Ishikawa (cell line): ENCODE measurements around the gene HIBADH.

Source experiments
- CEBPB ChIP-seq: IDR thresholded peaks from 2 replicates; pipeline ENCODE4 v1.6.1; 2012
- CREB1 ChIP-seq: IDR thresholded peaks from 2 replicates; pipeline ENCODE4 v1.6.1; 2012; ENCODE audit warnings: low read depth
- EGR1 ChIP-seq: IDR thresholded peaks from 2 replicates; pipeline ENCODE4 v1.6.1; 2012
- EP300 ChIP-seq: IDR thresholded peaks from 2 replicates; pipeline ENCODE4 v1.6.1; 2012; ENCODE audit warnings: borderline replicate concordance
- FOXM1 ChIP-seq: IDR thresholded peaks from 2 replicates; pipeline ENCODE4 v1.6.1; 2012; ENCODE audit warnings: low read depth, borderline replicate concordance
- MAX ChIP-seq: IDR thresholded peaks from 2 replicates; pipeline ENCODE4 v1.6.1; 2012
- NFIC ChIP-seq: IDR thresholded peaks from 2 replicates; pipeline ENCODE4 v1.6.1; 2012
- RAD21 ChIP-seq: IDR thresholded peaks from 2 replicates; pipeline ENCODE4 v1.6.1; 2012; ENCODE audit warnings: low read depth
- REST ChIP-seq: IDR thresholded peaks from 2 replicates; pipeline ENCODE4 v1.6.1; 2012; ENCODE audit warnings: low read depth, mild to moderate bottlenecking
- TAF1 ChIP-seq: IDR thresholded peaks from 2 replicates; pipeline ENCODE4 v1.6.1; 2012; ENCODE audit warnings: low read depth, mild to moderate bottlenecking
- TCF12 ChIP-seq: IDR thresholded peaks from 2 replicates; pipeline ENCODE4 v1.6.1; 2012; ENCODE audit warnings: low read depth
- TEAD4 ChIP-seq: IDR thresholded peaks from 2 replicates; pipeline ENCODE4 v1.6.1; 2012
- USF1 ChIP-seq: IDR thresholded peaks from 2 replicates; pipeline ENCODE4 v1.6.1; 2012
- YY1 ChIP-seq: IDR thresholded peaks from 2 replicates; pipeline ENCODE4 v1.6.1; 2012; ENCODE audit warnings: low read depth
- ZBTB7A ChIP-seq: IDR thresholded peaks from 2 replicates; pipeline ENCODE4 v1.6.1; 2012; ENCODE audit warnings: low read depth

The HIBADH gene

GRCh38 chr7:27690649-27691048 lies 28.0 kb upstream of the HIBADH start:
- no peak for TF ChIP-seq MAX
- no peak for TF ChIP-seq TAF1

GRCh38 chr7:27689591-27690164 lies 27.0 kb upstream of the HIBADH start:
- no peak for TF ChIP-seq NFIC
- TF ChIP-seq RAD21 = peak; percentile 83

GRCh38 chr7:27689150-27689549 lies 26.5 kb upstream of the HIBADH start:
- TF ChIP-seq CREB1 = no peak
- no peak for TF ChIP-seq EGR1
- no peak for TF ChIP-seq YY1
- TF ChIP-seq TCF12 = no peak
- no peak for TF ChIP-seq MAX
- no peak for TF ChIP-seq EP300
- TF ChIP-seq TAF1 = no peak
- TF ChIP-seq RAD21 = no peak
- no peak for TF ChIP-seq TEAD4
- no peak for TF ChIP-seq NFIC
- TF ChIP-seq USF1 = no peak
- no peak for TF ChIP-seq CEBPB
- no peak for TF ChIP-seq REST
- TF ChIP-seq FOXM1 = no peak
- no peak for TF ChIP-seq ZBTB7A

GRCh38 chr7:27688646-27689045 lies 26.0 kb upstream of the HIBADH start:
- no peak for TF ChIP-seq EP300
- TF ChIP-seq EGR1 = no peak
- no peak for TF ChIP-seq CEBPB
- no peak for TF ChIP-seq ZBTB7A
- no peak for TF ChIP-seq FOXM1
- TF ChIP-seq YY1 = no peak
- no peak for TF ChIP-seq CREB1
- TF ChIP-seq TCF12 = no peak
- no peak for TF ChIP-seq NFIC
- TF ChIP-seq RAD21 = no peak
- TF ChIP-seq REST = no peak
- TF ChIP-seq TAF1 = no peak
- no peak for TF ChIP-seq USF1
- TF ChIP-seq TEAD4 = no peak
- no peak for TF ChIP-seq MAX

- TF ChIP-seq YY1 (no peak), TAF1 (no peak), CREB1 (no peak), NFIC (no peak), ZBTB7A (no peak), USF1 (no peak), MAX (no peak), RAD21 (no peak), TCF12 (no peak), EP300 (no peak)
Measured at GRCh38 chr7:27688056-27688455, 25.4 kb upstream of the HIBADH start.

- TF ChIP-seq TAF1 (no peak), NFIC (no peak), YY1 (no peak), MAX (no peak), TCF12 (no peak), RAD21 (no peak), CEBPB (no peak), FOXM1 (no peak), EP300 (no peak)
Measured at GRCh38 chr7:27686315-27686714, 23.6 kb upstream of the HIBADH start.
